Measurements from ENCODE around the gene DEDD2. TPM values are rescaled to one million over a fixed set of nuclear protein-coding genes. Genes with fewer than 3 reads are reported as not detected.

Gene DEDD2
- total RNA-seq, 1 donor from 2014 or later: 24.7 TPM

Other genes starting within 250 kb of the DEDD2 start
- 0.52 TPM for gene ATP1A3, start 223.4 kb downstream of the DEDD2 start, total RNA-seq
- gene GRIK5, start 147.5 kb downstream of the DEDD2 start, total RNA-seq: 6.9 TPM
- 18.7 TPM for gene ZNF574, start 141.5 kb downstream of the DEDD2 start, total RNA-seq
- gene POU2F2, start 85.2 kb downstream of the DEDD2 start, total RNA-seq: 5.3 TPM
- 13.2 TPM for gene ZNF526, start 2.6 kb upstream of the DEDD2 start, total RNA-seq
- 36.4 TPM for gene GSK3A, start 24.9 kb upstream of the DEDD2 start, total RNA-seq
- 47.4 TPM for gene ERF, start 37.5 kb upstream of the DEDD2 start, total RNA-seq
- gene CIC, start 51.6 kb upstream of the DEDD2 start, total RNA-seq: 83.4 TPM
- gene PRR19, start 84.5 kb upstream of the DEDD2 start, total RNA-seq: 1.6 TPM
- gene PAFAH1B3, start 84.9 kb upstream of the DEDD2 start, total RNA-seq: 19.8 TPM
- gene TMEM145, start 95.6 kb upstream of the DEDD2 start, total RNA-seq: 1.4 TPM
- 22.0 TPM for gene MEGF8, start 108.0 kb upstream of the DEDD2 start, total RNA-seq
- gene CNFN, start 172.6 kb upstream of the DEDD2 start, total RNA-seq: 5.3 TPM
- gene LIPE, start 209.7 kb upstream of the DEDD2 start, total RNA-seq: 23.6 TPM
- 77.8 TPM for gene CXCL17, start 225.3 kb upstream of the DEDD2 start, total RNA-seq

Measured in ureter (tissue), 1 donor.